HG02885 (cell line): Measurements from ENCODE around the gene DPT.

Experiments used
- ATAC-seq: cut with Tn5 transposase; IDR thresholded peaks from one replicate; pipeline ENCODE4 v1.9.1; 2021; ENCODE audit warnings: mild to moderate bottlenecking; ENCODE audit not compliant: unreplicated experiment, poor library complexity

The DPT gene

GRCh38 chr1:168708698-168709404 lies 20.2 kb downstream of the DPT start:
- ATAC-seq = no peak

GRCh38 chr1:168706391-168706992 lies 22.5 kb downstream of the DPT start:
- ATAC-seq = no peak

- ATAC-seq = no peak
These were observed 28.3 kb downstream of the DPT start for GRCh38 chr1:168700575-168701268.

GRCh38 chr1:168698453-168698852 lies 30.6 kb downstream of the DPT start:
- no peak for ATAC-seq

- no peak for ATAC-seq
These were observed 31.5 kb downstream of the DPT start for GRCh38 chr1:168697356-168698126.

GRCh38 chr1:168696125-168696760 lies 32.8 kb downstream of the DPT start:
- ATAC-seq = no peak

- no peak for ATAC-seq
These were observed 35.2 kb downstream of the DPT start for GRCh38 chr1:168693872-168694238.

GRCh38 chr1:168693197-168693871 lies 35.7 kb downstream of the DPT start:
- no peak for ATAC-seq

- ATAC-seq = no peak
These were observed 36.5 kb downstream of the DPT start for GRCh38 chr1:168692472-168692871.

- ATAC-seq = no peak
These were observed 37.5 kb downstream of the DPT start for GRCh38 chr1:168691541-168691940.

- no peak for ATAC-seq
These were observed 39.0 kb downstream of the DPT start for GRCh38 chr1:168689726-168690602.

GRCh38 chr1:168689327-168689657 lies 39.7 kb downstream of the DPT start:
- no peak for ATAC-seq

- no peak for ATAC-seq
These were observed 40.2 kb downstream of the DPT start for GRCh38 chr1:168688644-168689326.

GRCh38 chr1:168687816-168688215 lies 41.2 kb downstream of the DPT start:
- no peak for ATAC-seq

- ATAC-seq = no peak
These were observed 42.3 kb downstream of the DPT start for GRCh38 chr1:168686666-168687065.

GRCh38 chr1:168683871-168684270 lies 45.1 kb downstream of the DPT start:
- ATAC-seq = no peak

- ATAC-seq = no peak
These were observed 52.1 kb downstream of the DPT start for GRCh38 chr1:168676861-168677260.

- no peak for ATAC-seq
These were observed 52.8 kb downstream of the DPT start for GRCh38 chr1:168676029-168676812.
